ENCODE data around the gene REV1.

DNA sequence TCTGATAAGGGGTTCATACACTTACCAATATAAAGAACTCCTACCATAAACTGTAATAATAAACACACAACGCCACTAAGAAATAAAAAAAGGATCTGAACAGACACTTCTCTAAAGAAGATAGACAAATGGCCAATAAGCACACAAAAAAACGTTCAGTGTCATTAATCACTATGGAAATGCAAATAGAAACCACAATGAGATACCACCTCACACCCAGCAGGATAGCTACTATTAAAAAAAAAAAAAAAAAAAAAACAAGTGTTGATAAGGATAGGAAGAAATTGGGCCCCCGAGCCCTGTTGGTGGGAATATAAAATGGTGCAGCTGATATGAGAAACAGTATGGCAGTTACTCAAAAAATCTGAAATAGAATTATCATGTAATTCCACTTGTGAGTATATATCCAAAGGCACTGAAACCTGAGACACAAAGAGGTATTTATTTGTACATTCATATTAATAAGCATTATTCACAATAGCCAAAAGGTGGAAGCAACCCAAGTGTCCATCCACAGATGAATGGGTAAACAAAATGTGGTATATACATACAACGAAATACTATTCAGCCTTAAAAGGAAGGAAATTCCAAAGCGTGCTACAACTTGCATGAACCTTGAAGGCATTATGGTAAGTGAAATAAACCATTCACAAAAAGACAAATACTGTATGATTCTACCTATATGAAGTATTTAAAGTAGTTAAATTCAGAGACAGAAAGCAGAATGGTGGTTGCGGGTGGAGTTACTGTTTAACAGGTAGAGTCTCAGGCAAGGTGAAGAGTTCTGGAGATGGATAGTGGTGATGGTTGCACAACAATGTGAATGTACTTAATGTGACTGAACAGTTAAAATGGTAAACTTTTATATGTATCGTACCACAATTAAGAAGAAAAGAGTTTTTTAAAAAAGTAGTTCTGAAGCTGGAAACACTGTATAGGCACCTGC is 17.9 kb downstream of the REV1 start:
- TF ChIP-seq, protein P1, sequence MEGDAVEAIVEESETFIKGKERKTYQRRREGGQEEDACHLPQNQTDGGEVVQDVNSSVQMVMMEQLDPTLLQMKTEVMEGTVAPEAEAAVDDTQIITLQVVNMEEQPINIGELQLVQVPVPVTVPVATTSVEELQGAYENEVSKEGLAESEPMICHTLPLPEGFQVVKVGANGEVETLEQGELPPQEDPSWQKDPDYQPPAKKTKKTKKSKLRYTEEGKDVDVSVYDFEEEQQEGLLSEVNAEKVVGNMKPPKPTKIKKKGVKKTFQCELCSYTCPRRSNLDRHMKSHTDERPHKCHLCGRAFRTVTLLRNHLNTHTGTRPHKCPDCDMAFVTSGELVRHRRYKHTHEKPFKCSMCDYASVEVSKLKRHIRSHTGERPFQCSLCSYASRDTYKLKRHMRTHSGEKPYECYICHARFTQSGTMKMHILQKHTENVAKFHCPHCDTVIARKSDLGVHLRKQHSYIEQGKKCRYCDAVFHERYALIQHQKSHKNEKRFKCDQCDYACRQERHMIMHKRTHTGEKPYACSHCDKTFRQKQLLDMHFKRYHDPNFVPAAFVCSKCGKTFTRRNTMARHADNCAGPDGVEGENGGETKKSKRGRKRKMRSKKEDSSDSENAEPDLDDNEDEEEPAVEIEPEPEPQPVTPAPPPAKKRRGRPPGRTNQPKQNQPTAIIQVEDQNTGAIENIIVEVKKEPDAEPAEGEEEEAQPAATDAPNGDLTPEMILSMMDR (IDR thresholded peaks at IDR 0.05), result no peak
- TF ChIP-seq POLR2A (IDR thresholded peaks at IDR 0.05), result no peak
